GM12865 (cell line): Measurements from ENCODE around the gene IL20.

Experiments used
- DNase-seq: peaks from one replicate; pipeline ENCODE4 v3.0.0; 2010; ENCODE audit warnings: low read depth
- H3K4me3 ChIP-seq: 2 replicates; pipeline ENCODE4 v1.5.1; 2011; ENCODE audit warnings: mild to moderate bottlenecking, low read depth, low read length, control low read depth
- TF ChIP-seq, protein P1 (sequence below): IDR thresholded peaks from 2 replicates; pipeline ENCODE4 v1.5.1; 2011; ENCODE audit warnings: low read length, control low read depth, low read depth, inconsistent platforms; ENCODE audit not compliant: insufficient read depth; ENCODE audit errors: missing control alignments

Gene IL20

DNA sequence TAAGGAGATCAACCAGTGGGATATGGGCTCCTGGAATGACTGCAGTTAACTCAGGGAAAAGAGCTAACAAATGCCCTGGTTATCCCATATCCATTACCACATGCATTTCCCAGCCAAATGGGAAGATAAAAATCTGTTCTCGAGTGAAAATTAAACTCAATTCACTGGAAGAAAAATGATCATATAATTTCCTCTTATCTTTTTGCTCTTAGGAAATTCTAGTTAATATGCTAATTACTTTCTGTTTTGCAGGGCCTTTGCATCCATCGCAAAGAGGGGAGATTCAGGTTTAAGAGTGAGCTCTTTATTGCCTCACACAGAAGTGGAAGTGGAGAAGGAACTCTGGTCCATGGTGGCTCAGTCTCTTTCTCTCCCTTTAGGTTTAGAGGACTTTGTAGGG lies 28.0 kb downstream of the IL20 start:
- DNase-seq = no peak
- no peak overlapping the region for H3K4me3 ChIP-seq
- TF ChIP-seq, protein P1, sequence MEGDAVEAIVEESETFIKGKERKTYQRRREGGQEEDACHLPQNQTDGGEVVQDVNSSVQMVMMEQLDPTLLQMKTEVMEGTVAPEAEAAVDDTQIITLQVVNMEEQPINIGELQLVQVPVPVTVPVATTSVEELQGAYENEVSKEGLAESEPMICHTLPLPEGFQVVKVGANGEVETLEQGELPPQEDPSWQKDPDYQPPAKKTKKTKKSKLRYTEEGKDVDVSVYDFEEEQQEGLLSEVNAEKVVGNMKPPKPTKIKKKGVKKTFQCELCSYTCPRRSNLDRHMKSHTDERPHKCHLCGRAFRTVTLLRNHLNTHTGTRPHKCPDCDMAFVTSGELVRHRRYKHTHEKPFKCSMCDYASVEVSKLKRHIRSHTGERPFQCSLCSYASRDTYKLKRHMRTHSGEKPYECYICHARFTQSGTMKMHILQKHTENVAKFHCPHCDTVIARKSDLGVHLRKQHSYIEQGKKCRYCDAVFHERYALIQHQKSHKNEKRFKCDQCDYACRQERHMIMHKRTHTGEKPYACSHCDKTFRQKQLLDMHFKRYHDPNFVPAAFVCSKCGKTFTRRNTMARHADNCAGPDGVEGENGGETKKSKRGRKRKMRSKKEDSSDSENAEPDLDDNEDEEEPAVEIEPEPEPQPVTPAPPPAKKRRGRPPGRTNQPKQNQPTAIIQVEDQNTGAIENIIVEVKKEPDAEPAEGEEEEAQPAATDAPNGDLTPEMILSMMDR = no peak

DNA sequence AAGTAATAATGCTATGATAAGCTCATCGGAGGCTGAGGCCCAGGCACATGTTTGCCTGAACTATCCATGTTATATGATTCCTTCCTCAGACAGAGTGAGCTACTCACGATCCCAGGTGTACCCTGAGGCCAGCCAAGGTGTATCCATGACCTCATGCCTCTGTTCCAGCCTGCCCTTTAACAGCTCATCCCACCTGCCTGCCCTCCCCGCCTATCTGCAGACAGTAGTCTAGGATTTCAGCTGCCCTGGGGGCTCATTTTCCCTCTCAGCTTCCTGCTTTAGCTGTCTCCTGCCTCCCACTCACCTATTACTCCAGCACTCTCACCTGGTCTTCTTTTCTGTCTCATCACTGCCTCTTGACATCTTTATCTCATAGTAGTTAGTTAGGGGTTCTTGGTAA lies 29.9 kb downstream of the IL20 start:
- TF ChIP-seq, protein P1 = no peak
- DNase-seq = no peak
- no peak overlapping the region for H3K4me3 ChIP-seq

DNA sequence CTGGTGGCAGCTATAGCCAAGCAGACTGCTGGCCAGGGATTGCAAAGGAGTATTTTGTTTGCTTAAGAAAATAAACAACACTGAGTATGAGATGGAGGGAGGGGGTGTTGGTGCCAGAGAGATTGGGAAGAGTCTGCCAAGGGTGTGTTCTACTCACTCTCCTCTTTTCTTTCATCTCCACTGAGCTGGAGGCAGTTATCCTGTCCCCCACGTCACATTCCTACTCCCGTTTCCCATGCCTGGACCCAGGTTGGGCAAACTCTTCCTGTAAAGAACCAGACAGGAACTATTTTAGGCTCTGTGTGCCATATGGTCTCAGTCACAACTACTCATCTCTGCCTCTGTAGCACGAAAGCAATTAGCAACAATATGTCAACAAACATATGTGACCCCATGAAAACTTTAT lies 30.4 kb downstream of the IL20 start:
- TF ChIP-seq, protein P1 = no peak
- no peak overlapping the region for H3K4me3 ChIP-seq
- no peak for DNase-seq

DNA sequence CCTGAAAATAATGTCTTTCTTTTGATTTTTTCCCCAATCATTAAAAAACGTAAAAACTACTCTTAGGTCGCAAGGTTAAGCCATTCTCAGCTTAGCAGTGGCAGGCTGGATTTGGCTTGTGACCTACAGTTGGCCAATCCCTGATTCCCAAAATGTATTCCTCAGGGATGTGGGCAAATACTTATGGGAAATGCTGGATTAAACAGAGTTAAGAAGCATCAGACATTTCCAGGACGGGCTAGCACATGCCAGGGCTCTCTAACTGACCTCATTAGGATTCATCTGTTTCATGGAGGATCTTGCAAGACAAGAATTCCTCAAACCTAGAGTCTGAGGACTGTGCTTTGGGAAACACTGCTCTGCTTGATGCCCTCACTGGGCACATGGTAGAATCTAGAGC lies 30.8 kb downstream of the IL20 start:
- TF ChIP-seq, protein P1 = no peak
- H3K4me3 ChIP-seq = no peak overlapping the region
- no peak for DNase-seq

DNA sequence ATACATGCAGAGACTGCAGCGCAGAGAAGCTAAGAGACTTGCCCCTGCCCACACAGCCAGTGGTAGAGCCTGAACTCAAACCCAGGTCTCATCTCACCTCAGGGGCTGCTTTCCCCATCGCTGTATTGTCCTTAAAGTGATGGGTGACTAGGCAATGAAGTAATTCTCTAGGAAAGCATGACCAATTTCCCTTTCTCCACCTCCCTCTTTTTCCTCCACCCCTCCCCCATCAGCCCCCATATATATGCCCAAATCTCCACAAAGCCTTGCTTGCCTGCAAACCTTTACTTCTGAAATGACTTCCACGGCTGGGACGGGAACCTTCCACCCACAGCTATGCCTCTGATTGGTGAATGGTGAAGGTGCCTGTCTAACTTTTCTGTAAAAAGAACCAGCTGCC lies 31.8 kb downstream of the IL20 start, which contains the start of gene IL24:
Gene IL24 (plus strand): TSS at position 269 of the 400 bp plus-strand sequence. CDS start 390 bp downstream, outside the sequence.
- TF ChIP-seq, protein P1 = no peak
- peak; percentile 31 for DNase-seq
- H3K4me3 ChIP-seq = no peak within 1 kb of the TSS

DNA sequence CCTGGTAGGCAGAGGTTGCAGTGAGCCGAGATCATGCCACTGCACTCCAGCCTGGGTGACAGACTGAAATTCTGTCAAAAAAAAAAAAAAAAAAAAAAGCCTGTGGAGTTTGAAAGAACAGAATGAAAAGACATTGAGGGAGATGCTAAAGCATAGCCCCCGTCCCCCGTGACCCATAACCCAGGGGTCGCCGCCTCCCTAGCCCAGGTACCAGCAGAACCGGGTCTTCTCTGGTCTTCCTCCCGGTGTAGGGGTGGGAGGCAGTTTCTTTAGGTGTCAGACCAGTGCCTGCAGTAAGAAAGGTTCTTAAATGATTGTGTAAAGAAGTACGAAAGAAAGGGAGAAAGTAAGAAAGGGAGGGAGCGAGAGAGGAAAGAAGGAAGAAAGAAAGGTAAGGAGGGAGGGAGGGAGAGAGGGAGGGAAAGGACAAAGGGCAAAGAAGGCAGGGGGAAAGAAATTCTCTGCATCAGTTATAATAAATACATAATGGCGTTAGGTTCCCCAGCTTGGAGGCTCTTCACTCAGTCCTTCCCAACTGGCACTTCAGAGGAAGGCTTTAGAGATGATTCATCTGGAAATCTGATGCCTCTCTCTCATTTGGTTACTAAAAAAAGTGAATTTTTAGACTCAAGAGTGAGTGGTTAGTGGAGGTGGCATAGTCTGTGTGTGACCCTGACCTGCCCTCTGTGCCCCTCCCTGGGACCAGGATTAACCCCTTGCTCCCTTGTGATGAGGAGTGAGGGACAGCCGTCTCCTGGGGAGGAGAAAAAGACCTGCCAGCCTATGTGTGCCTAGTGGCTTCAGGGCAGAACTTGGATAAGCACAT lies 32.9 kb downstream of the IL20 start:
- no peak overlapping the region for H3K4me3 ChIP-seq
- DNase-seq = no peak
- TF ChIP-seq, protein P1 = no peak
